ENCODE measurements around the gene ROR1.

- TF ChIP-seq CTCF (IDR thresholded peaks at IDR 0.05 in 2 of 3, conservative IDR thresholded peaks at IDR 0.05 in 1 of 3; ENCODE audit: borderline replicate concordance in 1 of 3, insufficient read depth in 1 of 3, low read depth in 2 of 3, low read length in 2 of 3) (no peak), ZNF274 (IDR thresholded peaks at IDR 0.05; ENCODE audit: low read depth, low read length) (no peak)
These were observed 257.4 kb downstream of the ROR1 start for GRCh38 chr1:64031236-64031635.

All from HCT116 (cell line).